Measurements from ENCODE around the gene STARD3.

Gene STARD3

DNA sequence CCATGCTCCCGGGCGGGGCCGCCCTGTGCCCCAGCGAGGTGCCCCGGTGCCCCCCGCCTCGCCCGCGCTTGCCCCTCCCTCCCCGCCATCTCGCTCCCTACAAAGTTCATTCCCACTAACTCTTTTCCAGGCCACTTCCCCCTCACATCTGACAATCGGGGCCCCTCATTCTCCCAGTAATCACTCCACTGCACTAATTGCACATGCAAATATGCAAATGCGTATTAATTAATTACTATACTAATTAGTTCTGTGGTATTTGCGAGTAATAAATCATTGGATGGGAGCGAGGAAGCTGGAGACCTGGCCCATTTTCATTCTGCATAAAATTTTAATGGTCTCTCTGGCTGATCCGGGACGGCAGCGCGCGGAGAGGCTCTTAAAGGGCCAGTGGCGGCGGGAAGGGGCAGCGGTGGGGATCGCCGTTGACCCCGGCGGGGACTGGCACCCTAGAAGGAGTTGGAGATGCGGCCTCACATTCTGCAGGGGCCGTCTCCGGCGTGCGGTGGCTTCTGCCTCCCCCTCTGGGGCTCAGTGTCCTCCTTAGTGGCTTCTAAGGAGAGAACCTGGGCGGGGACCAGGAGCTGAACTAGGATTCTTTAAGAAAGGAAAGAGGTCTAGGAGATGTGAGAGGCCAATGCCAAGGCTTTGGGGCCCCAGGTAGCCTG lies 18.6 kb upstream of the STARD3 start:
- TF ChIP-seq, protein P1, sequence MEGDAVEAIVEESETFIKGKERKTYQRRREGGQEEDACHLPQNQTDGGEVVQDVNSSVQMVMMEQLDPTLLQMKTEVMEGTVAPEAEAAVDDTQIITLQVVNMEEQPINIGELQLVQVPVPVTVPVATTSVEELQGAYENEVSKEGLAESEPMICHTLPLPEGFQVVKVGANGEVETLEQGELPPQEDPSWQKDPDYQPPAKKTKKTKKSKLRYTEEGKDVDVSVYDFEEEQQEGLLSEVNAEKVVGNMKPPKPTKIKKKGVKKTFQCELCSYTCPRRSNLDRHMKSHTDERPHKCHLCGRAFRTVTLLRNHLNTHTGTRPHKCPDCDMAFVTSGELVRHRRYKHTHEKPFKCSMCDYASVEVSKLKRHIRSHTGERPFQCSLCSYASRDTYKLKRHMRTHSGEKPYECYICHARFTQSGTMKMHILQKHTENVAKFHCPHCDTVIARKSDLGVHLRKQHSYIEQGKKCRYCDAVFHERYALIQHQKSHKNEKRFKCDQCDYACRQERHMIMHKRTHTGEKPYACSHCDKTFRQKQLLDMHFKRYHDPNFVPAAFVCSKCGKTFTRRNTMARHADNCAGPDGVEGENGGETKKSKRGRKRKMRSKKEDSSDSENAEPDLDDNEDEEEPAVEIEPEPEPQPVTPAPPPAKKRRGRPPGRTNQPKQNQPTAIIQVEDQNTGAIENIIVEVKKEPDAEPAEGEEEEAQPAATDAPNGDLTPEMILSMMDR (IDR thresholded peaks at IDR 0.05; ENCODE audit: extremely low read depth, missing control alignments) = no peak
- no peak for DNase-seq (ENCODE audit: low spot score)

- no peak for DNase-seq (ENCODE audit: low spot score)
- TF ChIP-seq, protein P1 (IDR thresholded peaks at IDR 0.05; ENCODE audit: extremely low read depth, missing control alignments) = no peak
Measured at GRCh38 chr17:39618956-39619785, 17.8 kb upstream of the STARD3 start.

DNA sequence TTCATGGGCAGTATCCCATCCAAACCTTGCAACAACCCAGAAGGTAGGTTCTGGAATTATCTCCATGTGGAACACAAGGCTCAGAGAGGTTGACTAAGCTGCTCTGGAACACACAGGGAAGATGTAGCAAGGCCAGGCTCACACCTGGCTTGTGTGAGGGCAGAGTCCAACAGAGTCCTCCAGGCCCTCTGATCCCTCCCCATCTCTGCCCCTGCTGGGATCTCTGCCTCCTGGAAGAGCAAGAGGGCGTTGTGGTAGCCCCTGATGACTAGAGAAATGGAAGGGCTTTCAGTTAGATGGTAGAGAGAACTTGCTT lies 17.2 kb upstream of the STARD3 start:
- TF ChIP-seq, protein P1 (IDR thresholded peaks at IDR 0.05; ENCODE audit: extremely low read depth, missing control alignments) = no peak
- DNase-seq (ENCODE audit: low spot score) = no peak

- peak; percentile 93 for DNase-seq (ENCODE audit: low spot score)
- TF ChIP-seq, protein P1 (IDR thresholded peaks at IDR 0.05; ENCODE audit: extremely low read depth, missing control alignments) = peak; percentile 100
Measured at GRCh38 chr17:39621523-39622379, 15.2 kb upstream of the STARD3 start.

- no peak for DNase-seq (ENCODE audit: low spot score)
- TF ChIP-seq, protein P1 (IDR thresholded peaks at IDR 0.05; ENCODE audit: extremely low read depth, missing control alignments) = no peak
Measured at GRCh38 chr17:39622380-39623006, 14.5 kb upstream of the STARD3 start.

GRCh38 chr17:39623356-39623950 lies 13.5 kb upstream of the STARD3 start:
- DNase-seq (ENCODE audit: low spot score) = peak; percentile 87
- TF ChIP-seq, protein P1 (IDR thresholded peaks at IDR 0.05; ENCODE audit: extremely low read depth, missing control alignments) = peak; percentile 84
